Retina (tissue), 1 donor: ENCODE data around the gene MYADM.

Source experiments
- DNase-seq: peaks from one replicate; pipeline ENCODE4 v3.0.0-alpha.2; 2016

The MYADM gene

GRCh38 chr19:53917356-53917755 lies 49.7 kb downstream of the MYADM start:
- DNase-seq, result no peak
